Measurements from ENCODE around the gene NFKB2.

Gene NFKB2

GRCh38 chr10:102449321-102450123 lies 54.0 kb downstream of the NFKB2 start:
- DNase-seq (ENCODE audit: extremely low read depth, low read depth) = no peak
- TF ChIP-seq, protein P1, sequence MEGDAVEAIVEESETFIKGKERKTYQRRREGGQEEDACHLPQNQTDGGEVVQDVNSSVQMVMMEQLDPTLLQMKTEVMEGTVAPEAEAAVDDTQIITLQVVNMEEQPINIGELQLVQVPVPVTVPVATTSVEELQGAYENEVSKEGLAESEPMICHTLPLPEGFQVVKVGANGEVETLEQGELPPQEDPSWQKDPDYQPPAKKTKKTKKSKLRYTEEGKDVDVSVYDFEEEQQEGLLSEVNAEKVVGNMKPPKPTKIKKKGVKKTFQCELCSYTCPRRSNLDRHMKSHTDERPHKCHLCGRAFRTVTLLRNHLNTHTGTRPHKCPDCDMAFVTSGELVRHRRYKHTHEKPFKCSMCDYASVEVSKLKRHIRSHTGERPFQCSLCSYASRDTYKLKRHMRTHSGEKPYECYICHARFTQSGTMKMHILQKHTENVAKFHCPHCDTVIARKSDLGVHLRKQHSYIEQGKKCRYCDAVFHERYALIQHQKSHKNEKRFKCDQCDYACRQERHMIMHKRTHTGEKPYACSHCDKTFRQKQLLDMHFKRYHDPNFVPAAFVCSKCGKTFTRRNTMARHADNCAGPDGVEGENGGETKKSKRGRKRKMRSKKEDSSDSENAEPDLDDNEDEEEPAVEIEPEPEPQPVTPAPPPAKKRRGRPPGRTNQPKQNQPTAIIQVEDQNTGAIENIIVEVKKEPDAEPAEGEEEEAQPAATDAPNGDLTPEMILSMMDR (IDR thresholded peaks at IDR 0.05; ENCODE audit: low read depth, low read length) = no peak

- DNase-seq (ENCODE audit: extremely low read depth, low read depth) = no peak
- TF ChIP-seq, protein P1 (IDR thresholded peaks at IDR 0.05; ENCODE audit: low read depth, low read length) = no peak
These were observed 54.5 kb downstream of the NFKB2 start for GRCh38 chr10:102450124-102450373.

GRCh38 chr10:102450374-102451104 lies 55.0 kb downstream of the NFKB2 start:
- DNase-seq (ENCODE audit: extremely low read depth, low read depth) = no peak
- TF ChIP-seq, protein P1 (IDR thresholded peaks at IDR 0.05; ENCODE audit: low read depth, low read length) = no peak

- TF ChIP-seq, protein P1 (IDR thresholded peaks at IDR 0.05; ENCODE audit: low read depth, low read length) = no peak
- no peak for DNase-seq (ENCODE audit: extremely low read depth, low read depth)
These were observed 55.8 kb downstream of the NFKB2 start, which contains the start of gene C10orf95 for GRCh38 chr10:102451105-102451969. TSS of gene C10orf95 (minus strand) at chr10:102451543. CDS start at chr10:102451093, 450 bp downstream.

Data from AG09319 (cell line).